Cardiac fibroblast (primary cell): ENCODE measurements around the gene PRDM2.

Experiments used
- DNase-seq, 2 donors: peaks; one replicate each; pipeline versions ENCODE4 v3.0.0 to v3.0.0-alpha.2; 2010; ENCODE audit warnings: low read depth in 2 of 2
- H3K4me3 ChIP-seq, 2 donors: replicated peaks in 1 of 2; 1 replicate in 1 of 2; 2 replicates in 1 of 2; pipeline ENCODE4 v1.5.1; 2011; ENCODE audit warnings: low read depth in 2 of 2, low read length in 2 of 2, mild to moderate bottlenecking in 2 of 2, moderate library complexity in 1 of 2
- CTCF ChIP-seq: IDR thresholded peaks from one replicate; pipeline ENCODE4 v1.5.1; 2011; ENCODE audit warnings: low read depth, mild to moderate bottlenecking, low read length, inconsistent platforms

The PRDM2 gene

GRCh38 chr1:13851726-13852125, 151.7 kb downstream of the PRDM2 start:
- no peak for DNase-seq
- no peak overlapping the region for H3K4me3 ChIP-seq
- TF ChIP-seq CTCF, result no peak

- no peak overlapping the region for H3K4me3 ChIP-seq
- TF ChIP-seq CTCF, result no peak
- no peak for DNase-seq
These were observed 155.6 kb downstream of the PRDM2 start for GRCh38 chr1:13855554-13855953.

- no peak for DNase-seq
- TF ChIP-seq CTCF, result no peak
- no peak overlapping the region for H3K4me3 ChIP-seq
These were observed 160.0 kb downstream of the PRDM2 start for GRCh38 chr1:13860031-13860430.

- no peak overlapping the region for H3K4me3 ChIP-seq
- TF ChIP-seq CTCF, result no peak
- DNase-seq, result peak in 1 of 2 donors; percentile 6
These were observed 164.8 kb downstream of the PRDM2 start for GRCh38 chr1:13864760-13865159.

- H3K4me3 ChIP-seq, result no peak overlapping the region
- no peak for TF ChIP-seq CTCF
- no peak for DNase-seq
These were observed 165.9 kb downstream of the PRDM2 start for GRCh38 chr1:13865851-13866250.

- H3K4me3 ChIP-seq, result no peak overlapping the region
- no peak for TF ChIP-seq CTCF
- no peak for DNase-seq
These were observed 167.6 kb downstream of the PRDM2 start for GRCh38 chr1:13867603-13868002.

- no peak overlapping the region for H3K4me3 ChIP-seq
- DNase-seq, result peak in 1 of 2 donors; percentile 3
- no peak for TF ChIP-seq CTCF
These were observed 169.3 kb downstream of the PRDM2 start for GRCh38 chr1:13869172-13869797.
